GM11168 (cell line): ENCODE results near the gene FKBP7.

Experiments
- in situ Hi-C: fragments of 300-500 bp; cut with MboI; formaldehyde crosslinking; loops from one replicate; pipeline ENCODE4 v1.12.0; 2022; ENCODE audit warnings: low sequenced_read_pairs; ENCODE audit not compliant: unreplicated experiment

Gene FKBP7

GRCh38 chr2:178414266-178415247, 63.8 kb downstream of the FKBP7 start:
- in situ Hi-C loops, result loop anchor here (10.0 to 25.0 kb wide), 2 partner anchors 110 to 302 kb away; partner anchors contain the start of gene RBM45
